ENCODE measurements around the gene MSX2.

The MSX2 gene

DNA sequence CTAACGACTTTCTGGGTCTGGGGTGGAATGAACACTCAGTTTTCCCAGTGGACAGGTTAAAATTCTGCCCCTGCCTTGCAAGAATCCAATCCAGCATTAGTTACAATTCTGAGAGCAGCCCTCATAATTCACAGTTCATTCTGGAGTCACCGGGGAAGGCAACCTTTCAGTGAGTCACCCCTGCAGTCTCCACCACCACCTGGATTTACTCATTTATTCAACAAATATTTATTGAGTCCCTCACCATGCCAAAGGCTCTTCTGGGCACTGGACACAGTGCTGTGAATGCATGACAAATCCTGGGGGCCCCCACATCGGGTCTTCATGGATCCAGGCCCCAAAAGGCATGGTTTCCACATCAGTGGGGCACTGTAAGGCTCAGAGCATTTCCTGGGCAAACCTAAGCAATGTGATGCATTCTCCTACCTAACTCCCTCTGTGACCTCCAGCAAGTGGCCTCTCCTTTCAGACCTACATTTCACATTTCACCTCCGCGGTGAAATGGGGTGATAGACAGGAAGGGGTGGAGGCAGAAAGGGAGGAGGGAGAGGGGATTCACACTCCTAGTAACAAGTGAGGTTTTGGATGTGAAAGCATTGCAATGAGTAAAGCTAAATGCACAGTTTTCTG is 6.4 kb upstream of the MSX2 start:
- TF ChIP-seq, protein P1, sequence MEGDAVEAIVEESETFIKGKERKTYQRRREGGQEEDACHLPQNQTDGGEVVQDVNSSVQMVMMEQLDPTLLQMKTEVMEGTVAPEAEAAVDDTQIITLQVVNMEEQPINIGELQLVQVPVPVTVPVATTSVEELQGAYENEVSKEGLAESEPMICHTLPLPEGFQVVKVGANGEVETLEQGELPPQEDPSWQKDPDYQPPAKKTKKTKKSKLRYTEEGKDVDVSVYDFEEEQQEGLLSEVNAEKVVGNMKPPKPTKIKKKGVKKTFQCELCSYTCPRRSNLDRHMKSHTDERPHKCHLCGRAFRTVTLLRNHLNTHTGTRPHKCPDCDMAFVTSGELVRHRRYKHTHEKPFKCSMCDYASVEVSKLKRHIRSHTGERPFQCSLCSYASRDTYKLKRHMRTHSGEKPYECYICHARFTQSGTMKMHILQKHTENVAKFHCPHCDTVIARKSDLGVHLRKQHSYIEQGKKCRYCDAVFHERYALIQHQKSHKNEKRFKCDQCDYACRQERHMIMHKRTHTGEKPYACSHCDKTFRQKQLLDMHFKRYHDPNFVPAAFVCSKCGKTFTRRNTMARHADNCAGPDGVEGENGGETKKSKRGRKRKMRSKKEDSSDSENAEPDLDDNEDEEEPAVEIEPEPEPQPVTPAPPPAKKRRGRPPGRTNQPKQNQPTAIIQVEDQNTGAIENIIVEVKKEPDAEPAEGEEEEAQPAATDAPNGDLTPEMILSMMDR (IDR thresholded peaks at IDR 0.05; ENCODE audit: low read depth, low read length) = no peak
- no peak overlapping the region for H3K4me3 ChIP-seq (ENCODE audit: low read depth, low read length)

DNA sequence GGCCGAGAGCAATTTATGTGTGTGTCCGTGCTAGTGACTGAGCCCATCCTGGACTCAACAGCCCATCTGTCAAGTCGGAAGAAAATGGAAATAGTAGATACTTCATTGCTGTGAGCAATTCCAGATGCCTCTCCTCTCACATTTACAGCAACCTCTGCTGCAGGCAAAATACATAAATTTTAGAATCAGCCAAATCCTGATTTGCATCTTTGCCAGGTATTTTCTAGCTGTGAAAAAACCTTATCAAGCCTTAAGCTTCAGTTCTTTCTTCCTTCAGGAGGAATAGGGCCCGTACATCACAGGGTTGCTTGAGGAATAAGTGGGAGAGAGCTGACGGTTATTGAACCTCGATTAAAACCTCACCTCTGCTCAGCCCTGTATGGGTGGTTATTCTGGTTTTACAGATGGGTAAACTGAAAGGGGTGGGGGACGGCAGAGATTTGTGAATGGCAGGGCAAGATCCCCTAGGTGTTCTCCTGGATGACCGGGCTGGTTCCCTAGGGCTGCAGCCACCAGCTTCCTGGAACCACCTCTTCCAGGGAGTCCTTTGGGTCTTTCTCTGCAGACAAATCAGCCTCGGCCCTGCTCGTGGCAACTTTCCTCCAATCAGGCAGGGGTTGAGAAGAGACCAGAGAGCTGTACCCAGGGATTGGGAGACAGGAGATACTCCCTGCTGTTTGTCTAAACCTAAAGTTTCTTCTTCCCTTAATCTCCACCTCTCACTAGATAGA is 5.3 kb upstream of the MSX2 start:
- TF ChIP-seq, protein P1 (IDR thresholded peaks at IDR 0.05; ENCODE audit: low read depth, low read length) = no peak
- H3K4me3 ChIP-seq (ENCODE audit: low read depth, low read length) = no peak overlapping the region

DNA sequence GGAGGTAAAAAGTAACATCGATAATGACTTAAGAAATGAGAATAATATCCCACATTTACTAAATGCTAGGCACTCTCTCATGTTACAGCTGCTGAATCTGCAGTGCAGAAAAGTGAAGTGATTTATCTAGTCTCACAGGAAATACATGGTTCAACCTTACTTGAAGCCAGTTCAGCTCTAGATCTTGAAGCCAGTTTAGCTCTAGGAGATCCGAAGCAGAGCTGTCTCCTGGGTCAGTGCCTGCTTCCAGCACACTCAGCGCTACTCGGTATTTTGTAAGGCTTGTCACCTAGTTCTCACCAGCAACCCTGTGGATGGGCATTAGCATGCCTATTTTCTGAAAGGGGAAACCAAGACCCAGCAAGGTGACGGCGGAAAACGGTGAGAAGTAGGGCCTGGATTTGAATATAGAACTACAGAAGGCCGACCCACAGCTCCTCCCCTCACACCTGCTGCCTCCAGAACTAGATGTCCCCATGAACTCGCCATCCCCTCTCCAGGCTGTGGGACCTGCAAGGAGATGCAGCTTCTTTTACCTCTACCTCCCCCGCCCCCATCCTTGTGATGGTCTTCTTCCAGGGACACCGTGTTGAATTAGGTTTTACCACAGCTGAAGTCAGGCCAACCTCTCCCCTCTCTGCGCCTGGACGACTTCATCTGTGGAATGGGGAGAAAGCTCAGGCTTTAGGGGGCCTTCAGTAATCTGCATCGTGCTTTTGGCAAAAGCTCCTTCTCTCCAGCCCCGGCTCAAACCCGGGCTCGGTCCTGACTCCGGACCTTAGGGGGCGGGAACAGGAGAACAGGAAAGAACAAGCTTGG is 4.4 kb upstream of the MSX2 start:
- TF ChIP-seq, protein P1 (IDR thresholded peaks at IDR 0.05; ENCODE audit: low read depth, low read length) = no peak
- H3K4me3 ChIP-seq (ENCODE audit: low read depth, low read length) = no peak overlapping the region

DNA sequence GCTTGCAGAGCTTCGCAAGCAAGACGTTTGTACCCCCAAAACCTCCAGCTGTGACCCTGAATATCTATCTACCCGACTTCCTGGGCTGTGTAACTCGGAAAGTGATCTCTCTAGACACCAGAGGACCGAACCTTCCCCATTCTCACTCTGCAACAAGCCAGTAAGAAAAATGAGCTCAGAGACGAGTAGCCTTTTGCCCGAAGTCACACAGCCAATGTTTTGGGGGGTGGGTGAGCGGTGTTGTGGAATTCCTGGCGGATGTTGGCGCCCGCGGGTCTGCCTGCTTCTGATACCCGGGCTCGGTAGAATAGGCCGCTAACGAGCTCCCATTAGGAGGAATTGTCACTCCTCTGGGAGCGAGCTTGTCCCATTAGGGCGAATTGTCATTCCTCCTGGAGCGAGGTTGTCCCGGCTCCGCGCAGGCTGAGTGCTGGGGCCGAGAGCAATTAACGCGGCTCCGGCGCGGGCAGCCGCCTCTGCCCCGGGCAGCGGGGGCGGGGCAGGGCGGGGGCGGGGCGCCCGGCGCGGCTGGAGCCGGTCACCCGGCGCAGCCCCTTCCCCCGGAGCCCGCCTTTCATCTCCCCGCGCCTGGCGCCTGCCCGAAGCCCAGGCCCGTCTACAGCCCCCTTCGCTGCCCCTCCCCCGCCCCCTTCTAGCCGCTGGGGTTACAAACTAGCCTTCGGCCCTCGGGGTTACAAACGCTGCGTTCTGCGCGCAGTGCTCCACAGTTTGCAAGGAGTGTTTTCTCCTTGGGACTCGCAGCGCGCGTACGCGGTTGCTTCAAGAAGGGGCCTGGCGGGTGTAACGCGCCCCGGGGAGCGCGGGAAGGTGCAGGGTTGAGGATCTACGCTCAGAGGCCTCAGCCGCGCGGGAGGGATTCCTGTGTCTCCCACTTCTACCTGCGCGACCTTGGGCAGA is 3.5 kb upstream of the MSX2 start:
- TF ChIP-seq, protein P1 (IDR thresholded peaks at IDR 0.05; ENCODE audit: low read depth, low read length) = no peak
- peak overlapping the region; percentile 38 for H3K4me3 ChIP-seq (ENCODE audit: low read depth, low read length)

- TF ChIP-seq, protein P1 (IDR thresholded peaks at IDR 0.05; ENCODE audit: low read depth, low read length) = no peak
- peak overlapping the region; percentile 38 for H3K4me3 ChIP-seq (ENCODE audit: low read depth, low read length)
Measured at GRCh38 chr5:174721530-174722432, 2.6 kb upstream of the MSX2 start.

DNA sequence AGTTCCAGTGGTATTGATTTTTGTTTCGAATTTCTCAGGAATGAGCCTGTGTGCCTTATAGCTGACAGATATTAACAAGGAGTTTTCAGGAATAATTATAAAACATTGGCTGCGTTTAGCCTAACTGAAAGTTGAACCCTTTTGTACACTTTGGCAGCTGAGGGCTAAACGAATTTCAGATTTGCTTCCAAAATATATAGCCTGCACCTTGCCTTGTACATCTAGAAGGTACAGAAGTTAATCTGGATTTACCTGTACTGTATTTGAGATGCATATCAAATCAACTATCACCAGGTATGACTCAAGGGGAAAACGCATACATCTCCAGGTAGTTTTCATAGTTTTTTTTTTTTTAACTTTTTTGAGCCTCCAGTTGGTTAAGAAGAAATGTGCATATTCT is 1.9 kb upstream of the MSX2 start:
- no peak overlapping the region for H3K4me3 ChIP-seq (ENCODE audit: low read depth, low read length)
- TF ChIP-seq, protein P1 (IDR thresholded peaks at IDR 0.05; ENCODE audit: low read depth, low read length) = no peak
